ENCODE measurements around the gene UNC5A.

DNA sequence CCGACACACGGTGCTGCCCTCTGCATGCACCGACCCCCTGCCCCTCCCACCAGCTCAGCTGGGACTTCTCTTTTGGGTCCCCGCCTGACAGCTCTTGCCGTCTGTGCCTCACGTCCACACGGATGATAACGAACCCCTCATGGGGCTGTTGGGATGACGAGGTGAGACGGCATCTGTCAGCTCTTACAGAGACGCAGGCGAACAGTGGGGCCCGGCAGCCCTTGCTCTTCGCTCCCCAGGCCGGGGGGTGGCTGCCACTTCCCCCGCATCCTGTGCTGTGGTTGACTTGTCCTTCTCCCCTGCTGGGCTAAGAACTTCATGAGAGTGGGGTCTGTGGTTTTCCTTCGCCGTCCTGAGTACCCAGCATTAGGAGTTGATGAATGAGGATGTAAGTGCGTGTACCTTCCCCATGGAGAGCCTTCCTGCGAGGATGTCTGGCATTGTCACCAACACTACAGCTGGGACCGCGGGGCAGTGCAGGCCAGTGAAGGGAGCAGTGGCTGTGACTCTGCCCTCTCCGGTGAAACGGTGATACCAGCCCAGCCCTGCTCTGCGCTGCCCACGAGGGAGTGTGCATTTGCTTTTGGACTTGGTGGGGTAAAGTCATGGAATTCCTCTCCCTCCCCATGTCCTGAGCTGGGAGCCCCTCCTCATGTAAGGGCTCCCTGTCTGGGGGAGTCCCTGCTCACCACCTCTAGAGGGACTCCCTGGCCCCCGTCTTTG is 65.6 kb downstream of the UNC5A start:
- TF ChIP-seq, protein P1, sequence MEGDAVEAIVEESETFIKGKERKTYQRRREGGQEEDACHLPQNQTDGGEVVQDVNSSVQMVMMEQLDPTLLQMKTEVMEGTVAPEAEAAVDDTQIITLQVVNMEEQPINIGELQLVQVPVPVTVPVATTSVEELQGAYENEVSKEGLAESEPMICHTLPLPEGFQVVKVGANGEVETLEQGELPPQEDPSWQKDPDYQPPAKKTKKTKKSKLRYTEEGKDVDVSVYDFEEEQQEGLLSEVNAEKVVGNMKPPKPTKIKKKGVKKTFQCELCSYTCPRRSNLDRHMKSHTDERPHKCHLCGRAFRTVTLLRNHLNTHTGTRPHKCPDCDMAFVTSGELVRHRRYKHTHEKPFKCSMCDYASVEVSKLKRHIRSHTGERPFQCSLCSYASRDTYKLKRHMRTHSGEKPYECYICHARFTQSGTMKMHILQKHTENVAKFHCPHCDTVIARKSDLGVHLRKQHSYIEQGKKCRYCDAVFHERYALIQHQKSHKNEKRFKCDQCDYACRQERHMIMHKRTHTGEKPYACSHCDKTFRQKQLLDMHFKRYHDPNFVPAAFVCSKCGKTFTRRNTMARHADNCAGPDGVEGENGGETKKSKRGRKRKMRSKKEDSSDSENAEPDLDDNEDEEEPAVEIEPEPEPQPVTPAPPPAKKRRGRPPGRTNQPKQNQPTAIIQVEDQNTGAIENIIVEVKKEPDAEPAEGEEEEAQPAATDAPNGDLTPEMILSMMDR (IDR thresholded peaks at IDR 0.05; ENCODE audit: control extremely low read depth in 1 of 3, insufficient read depth in 1 of 3, low read depth in 1 of 3, low read length in 3 of 3), result no peak
- no peak for TF ChIP-seq BCL11A (IDR thresholded peaks at IDR 0.05; ENCODE audit: low read depth in 2 of 2, low read length in 2 of 2)
- TF ChIP-seq RFX5 (IDR thresholded peaks at IDR 0.05; ENCODE audit: borderline replicate concordance, low read depth, low read length), result no peak

All from H1 (cell line).